Nucleus accumbens (tissue), 56 donors: ENCODE results near the gene OSBPL9.
"Not testable (repeated sequence)": the region's sequence is repeated elsewhere in the genome, so short reads cannot be mapped to it uniquely, and the experiment has no call there.

Experiments
- DNase-seq, 56 donors: peaks; one replicate each; lab custom pipeline; 2025; lab: John Stamatoyannopoulos, UW

Gene OSBPL9

DNA sequence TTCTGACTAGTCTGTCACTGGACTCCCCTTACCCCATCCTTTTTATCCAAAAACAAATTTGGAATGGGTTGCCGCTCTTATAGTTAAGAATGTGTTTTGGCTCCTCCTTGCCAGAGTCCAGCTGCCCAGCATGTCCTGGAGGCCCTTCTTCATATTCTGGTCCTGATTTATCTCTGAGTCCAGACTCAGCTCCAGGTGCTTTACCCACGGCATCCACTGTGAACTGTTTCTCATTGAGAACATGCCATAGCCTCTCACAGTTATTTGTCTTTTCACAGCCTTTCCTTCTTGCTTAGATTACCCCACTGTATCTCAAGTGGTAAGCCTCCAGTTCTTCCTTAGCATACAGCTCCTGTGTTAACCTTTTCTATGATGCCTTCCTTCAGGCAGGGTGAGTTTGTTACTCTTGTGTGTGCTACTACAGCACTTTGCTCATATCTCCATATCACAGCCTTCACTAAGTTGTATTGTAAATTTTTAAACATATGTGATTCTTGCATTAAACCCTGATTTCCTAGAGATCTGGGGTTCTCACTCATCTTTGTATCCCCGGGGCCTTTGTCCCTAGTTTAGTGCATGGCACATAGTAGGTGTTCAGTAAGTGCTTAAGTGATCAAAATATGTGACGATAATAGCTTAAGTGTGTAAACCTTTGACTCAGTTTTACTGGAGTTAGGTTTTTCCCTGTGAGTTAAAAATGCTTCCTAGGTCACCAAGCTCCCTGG, 116.0 kb downstream of the OSBPL9 start:
- DNase-seq, result no peak

DNA sequence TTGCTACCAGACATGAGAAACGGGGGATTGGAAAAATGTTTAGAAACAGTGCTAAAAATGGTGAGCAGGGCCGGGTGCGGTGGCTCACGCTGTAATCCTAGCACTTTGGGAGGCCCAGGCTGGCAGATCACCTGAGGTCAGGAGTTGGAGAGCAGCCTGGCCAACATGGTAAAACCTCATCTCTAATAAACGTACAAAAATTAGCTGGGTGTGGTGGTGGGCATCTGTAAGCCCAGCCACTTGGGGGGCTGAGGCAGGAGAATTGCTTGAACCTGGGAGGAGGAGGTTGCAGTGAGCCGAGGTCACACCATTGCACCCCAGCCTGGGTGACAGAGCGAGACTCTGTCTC, 116.5 kb downstream of the OSBPL9 start:
- DNase-seq, result not testable (repeated sequence)

DNA sequence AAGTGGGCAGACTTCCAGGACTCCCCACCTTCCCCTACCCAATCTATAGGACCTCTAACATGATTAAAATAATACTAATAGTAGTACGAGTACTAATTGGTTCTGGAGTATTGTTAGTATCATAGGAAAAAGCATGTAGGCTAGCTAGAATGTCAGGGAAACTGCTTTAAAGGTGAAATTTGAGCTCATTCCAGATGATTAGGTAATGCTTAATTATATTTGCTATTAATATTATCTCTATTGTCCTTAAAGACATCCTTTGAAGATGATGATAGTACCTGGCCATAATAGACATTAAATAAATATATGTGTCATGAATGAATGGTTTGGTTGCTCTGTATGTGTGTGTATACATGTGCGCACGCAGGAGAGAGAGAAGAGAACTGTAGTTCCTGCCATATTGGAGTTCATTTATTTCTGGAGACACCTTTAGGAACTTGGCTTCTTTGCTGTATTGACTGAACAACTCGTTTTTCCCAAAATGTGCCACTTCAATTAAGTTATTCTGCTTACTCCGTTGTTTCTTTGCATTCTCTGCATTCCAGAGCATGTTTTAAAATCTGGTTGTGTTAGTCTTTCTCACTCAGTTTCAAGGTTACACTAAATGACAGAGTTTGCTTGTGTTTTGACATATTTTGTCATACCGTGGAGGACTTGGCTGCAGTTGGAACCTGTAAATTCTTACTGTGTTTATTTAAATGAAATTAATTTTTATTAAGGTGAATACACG, 117.1 kb downstream of the OSBPL9 start:
- no peak for DNase-seq

DNA sequence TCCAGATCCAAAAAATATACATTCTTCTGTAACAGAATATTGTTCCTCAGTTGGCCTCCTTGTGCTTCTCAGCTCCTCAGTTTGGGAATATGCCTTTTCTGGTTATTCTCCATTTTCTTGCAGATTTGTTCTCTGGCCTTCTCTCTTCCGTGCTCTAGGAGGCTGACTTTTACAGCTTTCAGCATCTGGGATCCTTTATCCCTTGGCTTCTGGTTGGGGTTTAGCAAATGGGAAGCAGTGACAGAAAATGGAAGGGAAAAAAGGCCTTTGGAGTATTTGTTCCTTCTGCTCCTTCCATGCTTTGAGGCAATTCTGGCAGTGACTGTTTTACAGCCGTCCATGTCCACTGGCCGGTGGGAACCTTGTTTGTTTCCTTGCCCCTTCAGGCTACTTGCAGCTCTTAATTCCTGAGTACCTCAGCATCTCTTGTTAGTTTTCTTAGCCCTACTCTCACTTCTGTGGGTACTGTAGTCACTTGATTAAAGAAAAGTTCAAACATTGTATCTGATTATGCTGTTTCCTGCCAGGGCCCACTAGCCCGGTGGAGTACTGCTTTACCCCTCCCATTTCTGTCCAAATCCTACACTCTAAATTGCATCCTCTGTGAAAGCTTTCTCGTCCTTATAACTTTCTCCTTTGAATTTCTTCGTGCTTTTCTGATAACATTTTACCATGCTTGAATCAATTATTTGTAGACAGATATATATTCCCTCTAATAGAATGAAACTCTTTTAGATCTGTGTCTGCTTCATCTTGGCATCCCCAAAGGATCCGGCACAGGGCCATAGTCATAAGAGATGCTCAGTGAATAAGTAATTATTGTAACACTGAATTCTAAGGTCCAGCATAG, 118.2 kb downstream of the OSBPL9 start:
- peak in 2 of 56 donors; percentile 1 to 11 for DNase-seq

DNA sequence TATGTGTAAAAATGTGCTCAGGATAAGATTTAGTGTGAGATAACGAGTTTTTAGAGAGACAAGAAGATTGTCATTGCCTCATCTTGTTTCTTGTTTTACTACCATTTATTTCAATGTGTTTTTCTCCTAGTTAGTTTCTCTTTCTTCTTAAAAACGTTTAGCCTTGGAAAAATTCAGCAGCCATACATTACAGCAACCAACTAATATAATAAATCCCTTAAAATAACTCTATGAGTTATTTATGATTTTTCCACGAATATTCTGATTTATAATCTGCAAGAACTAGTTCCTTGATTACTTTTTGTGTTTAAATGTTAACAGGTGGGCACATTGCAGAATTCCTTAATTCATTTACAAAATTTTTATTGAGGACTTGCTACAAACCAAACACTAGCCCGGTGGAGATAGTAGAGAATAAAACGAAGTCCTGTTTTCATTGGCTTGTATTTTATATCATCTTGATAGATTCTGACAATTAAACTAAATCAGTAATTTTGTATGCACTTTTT, 118.9 kb downstream of the OSBPL9 start:
- no peak for DNase-seq

DNA sequence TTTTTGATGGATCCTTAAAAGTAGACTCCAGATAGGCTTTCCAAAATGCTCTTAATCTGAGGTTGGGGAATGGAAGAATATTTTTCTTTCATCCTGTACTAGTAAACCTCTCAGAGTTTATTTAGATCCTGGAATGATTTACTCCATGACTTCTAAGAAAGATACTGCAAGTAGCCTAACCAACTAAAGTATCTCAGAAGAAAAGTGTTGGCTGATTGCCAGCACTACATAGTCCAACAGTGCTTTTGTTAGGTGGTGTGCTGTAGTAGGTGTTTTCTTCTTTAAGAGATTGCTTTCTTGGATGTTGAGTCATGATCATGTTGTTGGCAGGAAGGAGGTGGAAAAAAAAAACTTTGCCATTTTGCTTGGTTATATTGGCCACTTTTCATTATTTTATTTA, 119.8 kb downstream of the OSBPL9 start:
- DNase-seq, result no peak

DNA sequence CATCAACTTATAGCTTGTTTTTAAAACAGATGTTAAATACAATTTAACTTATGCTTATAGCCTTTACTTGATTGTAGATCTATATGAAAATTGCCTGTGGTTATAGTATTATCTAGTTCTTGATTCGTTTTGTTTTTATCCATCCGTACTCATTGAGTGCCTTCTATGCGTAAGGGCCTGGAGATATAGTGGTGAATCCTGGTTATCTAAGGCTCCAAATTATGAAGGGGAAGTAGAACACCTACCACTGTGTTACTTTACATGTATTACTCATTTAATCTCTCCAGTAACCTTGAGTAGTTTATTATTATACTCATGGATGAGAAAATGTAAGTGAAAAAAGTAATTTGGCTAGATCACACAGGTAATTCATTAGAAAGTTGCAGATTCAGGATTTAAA, 121.8 kb downstream of the OSBPL9 start:
- no peak for DNase-seq

DNA sequence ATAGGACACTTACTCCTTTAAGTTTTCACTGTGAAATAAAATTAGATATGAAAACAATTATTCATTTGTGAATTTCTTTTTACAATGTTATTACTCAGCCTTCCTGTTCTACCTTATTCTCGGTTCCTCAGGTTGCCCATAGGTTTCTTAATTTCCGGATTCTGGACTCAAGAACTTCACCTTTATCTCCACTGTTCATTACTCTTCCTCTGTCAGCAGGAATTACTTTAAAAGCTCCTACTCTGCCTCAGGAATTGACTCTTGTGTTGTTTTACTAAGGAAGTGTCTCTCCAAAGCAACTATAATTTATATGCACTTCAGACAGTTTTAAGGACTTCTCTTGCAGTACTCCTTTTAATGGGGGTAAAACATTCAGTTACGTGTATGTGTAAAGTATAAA, 123.8 kb downstream of the OSBPL9 start:
- no peak for DNase-seq

DNA sequence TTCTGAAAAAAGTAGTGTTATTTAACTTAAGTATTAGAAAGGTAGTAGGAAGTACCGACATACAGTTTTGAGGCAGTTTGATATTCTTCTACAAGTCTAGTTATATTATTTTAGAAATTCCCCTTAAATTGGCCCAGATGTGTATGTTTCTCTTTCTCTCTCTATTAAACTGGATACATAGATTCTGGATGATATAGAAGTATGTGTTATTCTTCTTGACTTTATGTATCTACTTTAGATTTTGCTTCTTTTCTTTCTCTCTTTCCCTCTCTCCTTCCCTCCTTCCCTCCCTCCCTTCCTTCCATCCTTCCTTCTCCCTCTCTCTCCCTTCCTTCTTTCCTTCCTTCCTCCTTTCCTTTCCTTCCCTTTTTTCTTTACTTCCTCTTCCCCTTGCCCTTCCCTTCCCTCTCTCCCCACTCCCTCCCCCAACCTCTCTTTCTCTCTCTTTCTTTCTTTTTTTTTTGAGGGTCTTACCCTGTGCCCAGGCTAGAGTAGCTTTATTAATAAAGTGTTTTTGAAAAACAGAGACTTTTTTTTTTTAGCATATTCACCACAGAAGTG, 124.3 kb downstream of the OSBPL9 start:
- no peak for DNase-seq

DNA sequence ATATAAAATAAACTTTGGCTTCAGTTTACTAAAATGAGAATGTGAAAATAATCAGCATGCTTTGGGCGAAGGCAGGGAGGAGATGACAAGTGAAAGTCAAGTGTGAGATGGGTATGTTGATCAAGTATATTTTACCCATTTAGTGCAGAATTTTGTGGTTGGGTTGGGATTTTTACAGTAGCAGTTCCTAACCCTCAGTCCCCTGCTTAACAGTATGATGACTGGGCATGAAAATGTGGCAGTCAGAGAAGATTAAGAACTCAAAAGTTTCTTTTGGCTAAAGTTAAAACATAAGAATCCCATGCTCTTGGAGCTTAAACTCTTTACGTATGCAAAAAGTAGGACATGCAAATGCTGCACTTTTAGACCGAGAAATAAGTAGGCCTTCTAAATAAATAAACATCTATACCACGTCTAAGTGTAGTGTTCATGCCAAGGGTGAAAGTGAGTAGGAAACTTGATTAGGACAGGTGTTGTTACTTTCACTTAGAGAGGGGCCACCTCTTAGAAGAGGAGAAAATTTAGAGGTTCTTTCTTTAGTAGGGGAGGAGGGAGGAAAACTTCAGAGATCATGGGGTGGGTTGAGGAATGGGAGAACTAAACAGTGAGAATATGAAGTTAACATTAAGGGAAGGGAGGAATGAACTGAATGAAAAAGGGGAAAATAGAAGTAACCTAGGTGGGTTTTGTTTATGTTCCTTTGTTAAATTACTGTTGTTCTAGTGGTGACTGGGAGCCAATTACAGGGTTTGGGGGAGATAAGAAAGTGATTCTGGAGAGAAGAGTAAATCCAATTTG, 127.8 kb downstream of the OSBPL9 start:
- DNase-seq, result no peak

DNA sequence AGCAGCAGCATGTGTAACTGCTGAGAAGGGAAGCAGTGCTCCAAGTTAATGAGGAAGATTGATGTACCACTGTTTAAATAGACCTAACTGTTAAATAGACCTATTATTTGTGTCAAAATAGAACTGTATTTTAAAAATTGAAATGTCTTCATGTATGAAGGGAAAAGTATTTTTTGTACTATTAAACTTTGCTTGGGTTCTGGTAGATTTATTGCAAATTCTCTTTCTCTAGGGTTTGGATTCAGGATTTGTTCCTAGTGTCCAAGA, 128.3 kb downstream of the OSBPL9 start:
- no peak for DNase-seq

DNA sequence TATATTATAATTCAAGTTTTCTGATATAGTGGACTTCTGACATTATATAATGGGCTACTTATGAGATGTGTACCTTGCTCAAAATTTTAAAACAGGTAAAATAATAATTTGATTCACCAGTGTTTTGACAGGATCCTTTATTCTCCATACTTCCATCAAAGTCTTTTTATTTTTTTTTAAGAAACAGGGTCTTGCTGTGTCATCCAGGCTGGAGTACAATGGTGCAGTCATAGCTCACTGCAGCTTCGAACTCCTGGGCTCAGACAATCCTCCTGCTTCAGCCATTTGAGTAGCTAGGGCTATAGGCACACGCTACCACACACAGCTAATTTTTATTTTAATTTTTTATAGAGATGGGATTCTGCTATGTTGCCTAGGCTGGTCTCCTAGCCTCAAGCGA, 132.3 kb downstream of the OSBPL9 start:
- no peak for DNase-seq

DNA sequence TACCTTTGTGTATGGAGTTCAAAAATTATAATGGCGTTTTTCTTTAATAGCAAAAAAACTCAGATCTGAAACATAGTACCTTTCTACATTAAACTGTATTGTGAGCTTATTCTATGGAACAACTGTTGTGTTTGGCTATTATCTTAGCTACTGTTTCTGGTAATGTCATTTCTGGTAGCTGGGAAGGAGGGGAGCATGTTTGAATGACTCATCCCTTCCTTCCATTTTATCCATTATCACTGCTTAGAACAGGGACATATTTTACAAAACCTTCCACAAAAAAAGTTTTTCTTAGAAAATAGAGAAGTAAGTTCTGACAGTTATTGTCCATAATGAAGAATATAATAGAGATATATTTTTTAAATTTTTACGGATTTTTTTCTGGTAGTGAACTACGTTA, 133.3 kb downstream of the OSBPL9 start:
- no peak for DNase-seq

DNA sequence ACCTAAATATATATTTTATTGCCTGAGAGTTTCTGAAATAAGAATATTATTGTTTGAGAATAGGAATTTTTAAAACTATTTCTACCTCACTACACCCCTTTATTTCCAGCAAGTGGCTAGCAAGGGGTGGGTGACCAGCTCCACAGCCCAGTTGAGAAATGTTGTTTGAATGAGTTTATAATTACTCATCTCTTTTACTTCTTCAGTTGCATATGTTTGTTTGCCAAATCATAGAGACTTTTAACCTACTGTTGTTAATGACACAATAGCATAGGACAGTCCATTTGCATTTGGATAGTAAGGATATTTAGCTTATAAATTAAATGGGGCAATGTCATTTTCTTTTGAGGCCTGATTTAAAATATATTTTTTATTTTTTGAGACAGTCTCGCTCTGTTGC, 133.8 kb downstream of the OSBPL9 start:
- DNase-seq, result no peak

DNA sequence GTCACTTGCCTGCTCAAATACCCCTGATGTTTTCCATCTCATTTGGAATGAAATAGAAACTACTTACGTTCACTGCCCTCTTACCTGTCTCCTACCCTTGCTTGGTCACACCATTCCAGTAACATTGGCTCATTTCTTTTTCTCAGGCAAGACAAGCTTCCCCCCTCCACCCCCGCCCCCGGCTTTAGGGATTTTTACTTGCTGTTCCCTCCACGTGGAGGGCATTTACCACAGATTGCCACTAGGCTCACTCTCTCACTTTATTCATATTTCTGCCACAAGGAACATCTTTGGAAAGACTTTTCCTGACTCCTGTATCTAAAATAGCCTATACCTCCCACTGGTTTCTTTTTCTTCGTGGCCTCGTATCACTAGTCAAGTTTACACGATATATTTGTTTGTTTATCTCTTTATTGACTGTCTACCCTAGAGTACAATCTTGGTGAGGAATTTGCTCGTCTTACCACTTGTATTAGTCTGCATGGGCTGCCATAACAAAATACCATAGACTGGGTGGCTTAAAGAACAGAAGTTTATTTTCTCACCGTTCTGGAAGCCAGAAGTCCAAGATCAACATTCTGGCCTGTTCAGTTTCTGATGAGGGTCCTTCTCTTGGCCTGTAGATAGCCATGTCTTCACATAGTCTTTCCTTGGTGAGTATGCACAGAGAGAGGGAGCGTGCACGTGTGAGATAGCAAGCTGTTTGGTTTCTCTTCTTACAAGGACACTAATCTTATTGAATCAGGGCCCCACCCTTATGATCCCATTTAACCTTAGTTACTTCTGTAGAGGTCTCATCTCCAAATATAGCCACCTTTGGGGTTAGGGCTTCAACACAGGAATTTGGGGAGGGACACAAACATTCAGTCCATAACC, 135.4 kb downstream of the OSBPL9 start:
- DNase-seq, result no peak

DNA sequence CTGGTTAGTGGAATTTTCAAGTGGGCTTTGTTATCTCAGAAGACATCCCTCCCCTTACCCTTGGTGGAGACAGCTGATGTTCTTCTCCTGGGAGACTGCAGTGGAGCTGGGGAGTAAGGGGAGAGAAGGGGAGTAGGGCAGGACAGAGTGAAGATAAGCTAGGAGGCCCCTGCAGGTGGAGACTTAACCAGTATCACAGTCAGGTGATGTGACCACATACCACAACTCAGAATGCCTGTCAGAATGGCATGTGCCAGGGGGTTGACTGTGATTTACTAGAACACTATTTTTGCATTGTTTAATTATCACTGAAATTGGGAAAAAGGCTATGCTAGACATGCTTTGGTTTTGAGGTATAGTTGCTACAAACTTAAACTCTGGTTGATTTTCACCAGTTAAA, 137.1 kb downstream of the OSBPL9 start:
- no peak for DNase-seq

DNA sequence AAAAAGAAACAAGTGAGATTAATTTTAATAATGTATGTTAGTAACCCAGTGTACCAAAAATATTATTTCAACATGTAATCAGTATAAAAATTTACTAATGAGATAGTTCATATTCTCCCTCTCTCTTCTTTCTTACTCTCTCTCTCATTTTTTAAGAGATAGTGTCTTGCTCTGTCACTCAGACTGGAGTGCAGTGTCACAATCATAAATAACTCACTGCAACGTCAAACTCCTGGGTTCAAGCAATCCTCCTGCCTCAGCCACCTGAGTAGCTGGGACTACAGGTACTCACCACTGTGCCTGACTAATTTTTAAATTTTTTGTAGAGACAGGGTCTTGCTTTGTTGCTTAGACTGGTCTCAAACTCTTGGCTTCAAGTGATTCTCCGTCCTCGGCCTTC, 137.8 kb downstream of the OSBPL9 start:
- DNase-seq, result no peak

DNA sequence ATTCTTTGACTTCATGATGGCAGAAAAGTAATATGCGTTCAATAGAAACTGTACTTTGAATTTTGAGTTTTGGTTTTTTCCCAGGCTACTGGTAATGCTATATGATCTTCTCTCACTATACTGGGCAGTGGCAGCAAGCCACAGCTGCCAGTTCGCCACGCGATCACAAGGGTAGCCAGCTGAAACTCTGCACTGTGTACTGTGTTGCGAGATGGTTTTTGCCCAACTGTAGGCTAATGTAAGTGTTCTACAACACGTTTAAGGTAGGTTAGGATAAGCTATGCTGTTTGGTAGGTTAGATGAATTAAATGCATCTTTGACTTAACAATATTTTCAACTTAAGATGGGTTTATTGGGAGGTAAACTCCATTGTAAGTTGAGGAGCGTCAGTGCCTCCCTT, 138.5 kb downstream of the OSBPL9 start:
- DNase-seq, result no peak

DNA sequence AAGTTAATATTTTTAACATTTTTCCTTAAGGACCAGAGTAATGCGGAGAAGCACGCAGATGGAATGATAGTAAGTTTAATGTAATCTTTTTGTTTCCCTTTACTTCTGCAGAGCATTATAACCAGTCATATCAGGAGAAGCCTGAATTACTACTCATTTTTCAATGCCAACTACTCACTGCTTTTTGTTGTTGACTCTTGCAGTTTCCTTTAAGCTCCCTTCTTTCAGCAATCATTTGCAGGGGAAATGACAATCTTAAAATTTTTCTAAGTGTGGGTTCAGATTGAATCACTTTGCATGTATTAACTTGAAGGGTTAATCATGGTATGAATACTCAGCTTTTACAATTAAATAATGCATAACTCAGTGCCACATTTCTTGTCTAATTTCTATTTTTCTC, 139.4 kb downstream of the OSBPL9 start:
- DNase-seq, result no peak
